Liver (tissue), 9 donors: ENCODE results near the gene LSM6. TPM values are rescaled to one million over a fixed set of nuclear protein-coding genes. Genes with fewer than 3 reads are reported as not detected.

Experiments
- DNase-seq: peaks from one replicate; pipeline ENCODE4 v3.0.0-alpha.2; 2017; ENCODE audit warnings: low spot score
- H3K27ac ChIP-seq, 2 donors: one replicate each; pipeline ENCODE4 v1.7.0; 2013; ENCODE audit warnings: inconsistent platforms in 2 of 2, low read length in 2 of 2, control low read depth in 1 of 2, low read depth in 1 of 2, mild to moderate bottlenecking in 1 of 2
- H3K27me3 ChIP-seq, 4 donors: one replicate each; pipeline versions ENCODE4 v1.6.1 to v1.7.0; 2013; ENCODE audit warnings: low read length in 3 of 4, inconsistent platforms in 1 of 4, mild to moderate bottlenecking in 1 of 4, moderate library complexity in 1 of 4; ENCODE audit not compliant: control insufficient read depth in 4 of 4, insufficient read depth in 4 of 4
- H3K36me3 ChIP-seq, 4 donors: one replicate each; pipeline versions ENCODE4 v1.6.1 to v1.7.0; 2013; ENCODE audit warnings: low read length in 3 of 4, mild to moderate bottlenecking in 3 of 4, low read depth in 1 of 4, moderate library complexity in 1 of 4; ENCODE audit not compliant: control insufficient read depth in 4 of 4, insufficient read depth in 3 of 4
- H3K4me1 ChIP-seq, 4 donors: one replicate each; pipeline versions ENCODE4 v1.6.1 to v1.7.0; 2013; ENCODE audit warnings: low read length in 3 of 4, mild to moderate bottlenecking in 3 of 4, moderate library complexity in 1 of 4; ENCODE audit not compliant: control insufficient read depth in 4 of 4, insufficient read depth in 4 of 4
- H3K4me3 ChIP-seq, 3 donors: one replicate each; pipeline versions ENCODE4 v1.6.1 to v1.7.0; 2013; ENCODE audit warnings: low read length in 3 of 3, control low read depth in 1 of 3, low read depth in 1 of 3, mild to moderate bottlenecking in 1 of 3
- H3K9ac ChIP-seq, 2 donors: one replicate each; pipeline ENCODE4 v1.7.0; 2013; ENCODE audit warnings: low read length in 2 of 2, mild to moderate bottlenecking in 2 of 2, moderate library complexity in 2 of 2, control low read depth in 1 of 2, low read depth in 1 of 2
- H3K9me3 ChIP-seq, 4 donors: one replicate each; pipeline versions ENCODE4 v1.6.1 to v1.7.0; 2013; ENCODE audit warnings: low read length in 3 of 4; ENCODE audit not compliant: control insufficient read depth in 4 of 4
- ATF3 ChIP-seq: IDR thresholded peaks from 2 replicates; pipeline ENCODE4 v1.6.1; 2016; ENCODE audit warnings: antibody characterized with exemption
- FOXA1 ChIP-seq: IDR thresholded peaks from 2 replicates; pipeline ENCODE4 v1.6.1; 2016; ENCODE audit warnings: antibody characterized with exemption
- GABPA ChIP-seq, 2 donors: IDR thresholded peaks in 1 of 2; conservative IDR thresholded peaks in 1 of 2; 2 replicates each; pipeline ENCODE4 v1.6.1; 2016; ENCODE audit warnings: antibody characterized with exemption in 2 of 2, mild to moderate bottlenecking in 1 of 2, moderate library complexity in 1 of 2
- JUND ChIP-seq, 2 donors: IDR thresholded peaks; 2 replicates each; pipeline ENCODE4 v1.6.1; 2016; ENCODE audit warnings: antibody characterized with exemption in 2 of 2
- RXRA ChIP-seq, 2 donors: IDR thresholded peaks; 2 replicates each; pipeline ENCODE4 v1.6.1; 2017 to 2018; ENCODE audit warnings: antibody characterized with exemption in 2 of 2, mild to moderate bottlenecking in 1 of 2
- SP1 ChIP-seq: IDR thresholded peaks from 2 replicates; pipeline ENCODE4 v1.6.1; 2018; ENCODE audit warnings: antibody characterized with exemption, mild to moderate bottlenecking
- TAF1 ChIP-seq: conservative IDR thresholded peaks from 2 replicates; pipeline ENCODE4 v1.6.1; 2016; ENCODE audit warnings: antibody characterized with exemption, mild to moderate bottlenecking
- WGBS: extraction: QIAGEN DNeasy Blood & Tissue Kit; methylation state at CpG from one replicate; pipeline ENCODE4 v1.1.7; 2013; 5-methylcytosine and 5-hydroxymethylcytosine counted together
- polyA plus RNA-seq, 2 donors: library from polyadenylated mRNA; stranded (reverse) in 1 of 2; unstranded in 1 of 2; fragments of 200-250 nt in 1 of 2; fragments of >200 nt in 1 of 2; fragmentation: Nextera tagmentation in 1 of 2; extraction: Ambion mirVana in 1 of 2; gene quantifications; one replicate each; pipeline versions ENCODE4 v1.2.1 to v1.2.3, GENCODE V29; 2013 to 2015
- total RNA-seq, 2 donors: library from RNA; depleted of rRNA; stranded (reverse); fragments of >200 nt; gene quantifications; one replicate each; pipeline ENCODE4 v1.2.3, GENCODE V29; 2014
- TF ChIP-seq, protein P1 (sequence below): IDR thresholded peaks from 2 replicates; pipeline ENCODE4 v1.6.1; 2016; ENCODE audit warnings: antibody characterized with exemption, mild to moderate bottlenecking
- donor health status: healthy.
- donor health status: healthy.
- donor health status: healthy.
- donor health status: healthy.
- donor health status: healthy.

Gene LSM6
- total and polyA plus RNA-seq, 4 donors = 14.7 to 26.9 (median 24.2) TPM

DNA sequence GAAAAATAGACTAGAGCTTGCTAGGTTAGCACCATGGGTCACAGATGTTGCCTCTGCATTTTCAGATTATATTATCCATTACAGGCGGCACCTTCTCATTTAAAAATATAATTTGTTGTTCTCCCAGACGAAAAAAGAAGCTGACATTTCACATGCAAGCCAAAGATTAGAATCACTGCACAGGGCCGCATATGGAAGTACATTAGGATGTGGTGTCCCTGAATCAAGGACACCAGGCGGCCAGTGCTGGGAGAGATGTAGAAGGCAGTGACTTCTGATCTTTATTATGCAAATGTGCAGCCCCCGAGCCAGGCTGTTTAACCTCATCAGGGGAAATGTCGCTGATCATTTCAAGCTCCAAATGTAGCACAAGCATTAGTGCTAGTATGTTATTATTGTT, 61.6 kb downstream of the LSM6 start:
- TF ChIP-seq RXRA (IDR thresholded peaks at IDR 0.05) (no peak), ATF3 (no peak), JUND (IDR thresholded peaks at IDR 0.05) (no peak), SP1 (no peak), TAF1 (no peak), FOXA1 (no peak), GABPA (IDR thresholded peaks at IDR 0.05 in 1 of 2, conservative IDR thresholded peaks at IDR 0.05 in 1 of 2) (no peak)
- TF ChIP-seq, protein P1, sequence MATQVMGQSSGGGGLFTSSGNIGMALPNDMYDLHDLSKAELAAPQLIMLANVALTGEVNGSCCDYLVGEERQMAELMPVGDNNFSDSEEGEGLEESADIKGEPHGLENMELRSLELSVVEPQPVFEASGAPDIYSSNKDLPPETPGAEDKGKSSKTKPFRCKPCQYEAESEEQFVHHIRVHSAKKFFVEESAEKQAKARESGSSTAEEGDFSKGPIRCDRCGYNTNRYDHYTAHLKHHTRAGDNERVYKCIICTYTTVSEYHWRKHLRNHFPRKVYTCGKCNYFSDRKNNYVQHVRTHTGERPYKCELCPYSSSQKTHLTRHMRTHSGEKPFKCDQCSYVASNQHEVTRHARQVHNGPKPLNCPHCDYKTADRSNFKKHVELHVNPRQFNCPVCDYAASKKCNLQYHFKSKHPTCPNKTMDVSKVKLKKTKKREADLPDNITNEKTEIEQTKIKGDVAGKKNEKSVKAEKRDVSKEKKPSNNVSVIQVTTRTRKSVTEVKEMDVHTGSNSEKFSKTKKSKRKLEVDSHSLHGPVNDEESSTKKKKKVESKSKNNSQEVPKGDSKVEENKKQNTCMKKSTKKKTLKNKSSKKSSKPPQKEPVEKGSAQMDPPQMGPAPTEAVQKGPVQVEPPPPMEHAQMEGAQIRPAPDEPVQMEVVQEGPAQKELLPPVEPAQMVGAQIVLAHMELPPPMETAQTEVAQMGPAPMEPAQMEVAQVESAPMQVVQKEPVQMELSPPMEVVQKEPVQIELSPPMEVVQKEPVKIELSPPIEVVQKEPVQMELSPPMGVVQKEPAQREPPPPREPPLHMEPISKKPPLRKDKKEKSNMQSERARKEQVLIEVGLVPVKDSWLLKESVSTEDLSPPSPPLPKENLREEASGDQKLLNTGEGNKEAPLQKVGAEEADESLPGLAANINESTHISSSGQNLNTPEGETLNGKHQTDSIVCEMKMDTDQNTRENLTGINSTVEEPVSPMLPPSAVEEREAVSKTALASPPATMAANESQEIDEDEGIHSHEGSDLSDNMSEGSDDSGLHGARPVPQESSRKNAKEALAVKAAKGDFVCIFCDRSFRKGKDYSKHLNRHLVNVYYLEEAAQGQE = no peak
- 86% methylated on average over 6 of the region's 6 CpGs for WGBS
- Histone ChIP-seq H3K27me3 (peaks cover 0 to 4% (median 0%) of the 10 kb centered on the region in 4 donors), H3K36me3 (no peaks in the 10 kb centered on the region), H3K27ac (no peak overlapping the region), H3K4me3 (no peak overlapping the region), H3K4me1 (no peaks in the 10 kb centered on the region), H3K9ac (no peak overlapping the region), H3K9me3 (peaks cover 0 to 3% (median 0%) of the 10 kb centered on the region in 4 donors)
- no peak for DNase-seq

GRCh38 chr4:146238107-146238506, 62.6 kb downstream of the LSM6 start:
- TF ChIP-seq TAF1 = no peak
- peaks cover 0 to 4% (median 0%) of the 10 kb centered on the region in 4 donors for H3K27me3 ChIP-seq
- H3K9ac ChIP-seq = no peak overlapping the region
- H3K4me1 ChIP-seq = peaks cover 0 to 2% (median 0%) of the 10 kb centered on the region in 4 donors
- H3K4me3 ChIP-seq = no peak overlapping the region
- no peak for DNase-seq
- H3K36me3 ChIP-seq = no peaks in the 10 kb centered on the region
- no peaks in the 10 kb centered on the region for H3K9me3 ChIP-seq
- 90% methylated on average over 3 of the region's 3 CpGs for WGBS
- H3K27ac ChIP-seq = no peak overlapping the region

Other genes with a start within 250 kb of the LSM6 start
- gene ZNF827, start 236.9 kb upstream of the LSM6 start, total RNA-seq = 1 to 10 TPM; 1.7 to 2.9 TPM
- under 1 TPM; 0.46 to 0.72 TPM for gene ZNF827, start 236.9 kb upstream of the LSM6 start, polyA plus RNA-seq
- gene REELD1, start 38.8 kb downstream of the LSM6 start, total RNA-seq = under 1 TPM in 1 of 2 donors, not detected in 1; 0.08 TPM
- gene REELD1, start 38.8 kb downstream of the LSM6 start, polyA plus RNA-seq = under 1 TPM in 1 of 2 donors, not detected in 1; 0.07 TPM